T-cell (primary cell): ENCODE results near the gene MIER2. TPM values are rescaled to one million over a fixed set of nuclear protein-coding genes. Genes with fewer than 3 reads are reported as not detected.
A peak's percentile ranks its signal among the peaks of the same experiment; 100 is the strongest.

Source experiments
- ATAC-seq, 4 experiments: fragments of 200-7000 bp in 3 of 4; fragments of 150-1000 bp in 1 of 4; cut with Tn5 transposase; replicated peaks in 1 of 4; 1 replicate in 3 of 4; 2 replicates in 1 of 4; pipeline ENCODE4 v1.10.0; 2021; ENCODE audit warnings: moderate library complexity in 3 of 4, mild to moderate bottlenecking in 2 of 4, moderate number of reproducible peaks in 1 of 4
- CTCF ChIA-PET, 2 donors: fragments of 300-600 bp; sonication (Branson Sonifier 250); formaldehyde crosslinking; loops; one replicate each; lab custom pipeline; 2022; ENCODE audit warnings: antibody characterized with exemption in 2 of 2; lab: Charles Lee
- POLR2A ChIA-PET, 2 donors: fragments of 300-600 bp; sonication (Branson Sonifier 250); formaldehyde crosslinking; loops; one replicate each; lab custom pipeline; 2022; ENCODE audit warnings: antibody characterized with exemption in 2 of 2; lab: Charles Lee
- DNase-seq, 35 experiments: peaks; one replicate each; pipeline versions ENCODE4 v3.0.0 to v3.0.0-alpha.2; 2013 to 2023
- H3K27ac ChIP-seq: one replicate; pipeline ENCODE4 v1.5.1; 2013; ENCODE audit warnings: low read length
- H3K27me3 ChIP-seq, 2 experiments: replicated peaks in 1 of 2; 1 replicate in 1 of 2; 2 replicates in 1 of 2; pipeline versions ENCODE4 v1.6.1 to v1.7.0; 2013; ENCODE audit warnings: low read length in 1 of 2, mixed read lengths in 1 of 2; ENCODE audit not compliant: control insufficient read depth in 2 of 2, insufficient read depth in 2 of 2; ENCODE audit errors: extremely low read depth in 1 of 2
- H3K36me3 ChIP-seq, 2 donors: 1 replicate in 1 of 2; 2 replicates in 1 of 2; pipeline versions ENCODE4 v1.6.1 to v1.7.0; 2013; ENCODE audit warnings: low read length in 1 of 2; ENCODE audit not compliant: control insufficient read depth in 2 of 2, insufficient read depth in 1 of 2; ENCODE audit errors: extremely low read depth in 1 of 2
- H3K4me1 ChIP-seq, 2 experiments: 1 replicate in 1 of 2; 2 replicates in 1 of 2; pipeline versions ENCODE4 v1.6.1 to v1.7.0; 2013; ENCODE audit warnings: low read length in 2 of 2, mixed read lengths in 1 of 2; ENCODE audit not compliant: insufficient read depth in 2 of 2, control insufficient read depth in 1 of 2; ENCODE audit errors: extremely low read depth in 1 of 2
- H3K4me3 ChIP-seq, 2 donors: 1 replicate in 1 of 2; 2 replicates in 1 of 2; pipeline versions ENCODE4 v1.5.1 to v1.7.0; 2013; ENCODE audit warnings: mild to moderate bottlenecking in 2 of 2, low read length in 1 of 2, moderate library complexity in 1 of 2; ENCODE audit not compliant: control insufficient read depth in 1 of 2; ENCODE audit errors: extremely low read depth in 1 of 2
- H3K9me3 ChIP-seq: 2 replicates; pipeline ENCODE4 v1.7.0; 2013
- H3K27ac Mint-ChIP-seq, 2 donors: one replicate each; pipeline ENCODE4 v1.8.0; 2020 to 2021; ENCODE audit warnings: mild to moderate bottlenecking in 2 of 2, mixed read lengths in 2 of 2
- H3K27me3 Mint-ChIP-seq, 2 donors: one replicate each; pipeline ENCODE4 v1.8.0; 2021 to 2022; ENCODE audit warnings: mixed read lengths in 2 of 2
- H3K36me3 Mint-ChIP-seq: one replicate; pipeline ENCODE4 v1.8.0; 2021; ENCODE audit warnings: mixed read lengths
- H3K4me1 Mint-ChIP-seq, 3 donors: one replicate each; pipeline ENCODE4 v1.8.0; 2020 to 2022; ENCODE audit warnings: mixed read lengths in 3 of 3, mild to moderate bottlenecking in 1 of 3
- H3K4me3 Mint-ChIP-seq, 3 donors: one replicate each; pipeline ENCODE4 v1.8.0; 2020 to 2022; ENCODE audit warnings: mild to moderate bottlenecking in 3 of 3, mixed read lengths in 3 of 3, moderate library complexity in 3 of 3
- H3K9me3 Mint-ChIP-seq, 3 donors: one replicate each; pipeline ENCODE4 v1.8.0; 2020 to 2022; ENCODE audit warnings: mixed read lengths in 3 of 3
- WGBS: methylation state at CpG from one replicate; pipeline ENCODE4 v1.1.5; 2013; ENCODE audit warnings: missing lambda C conversion rate; ENCODE audit not compliant: insufficient coverage; 5-methylcytosine and 5-hydroxymethylcytosine counted together
- total RNA-seq, 35 experiments: library from RNA in 6 of 35; stranded (reverse) in 6 of 35; fragments of 120-200 nt in 1 of 35; gene quantifications; one replicate each; pipeline versions ENCODE4 v1.2.1 to v1.2.4 and lab custom pipeline; 2013 to 2026

The MIER2 gene
- total RNA-seq, 5 donors from 2014 or later (not counting 1 experiment from before 2014, with no cell fraction given): 13.1 to 23.2 (median 18.0) TPM

- Histone ChIP-seq H3K4me1 (peaks cover 0 to 17% of the 10 kb centered on the region in 2 experiments), H3K4me3 (no peak overlapping the region), H3K36me3 (no peaks in the 10 kb centered on the region), H3K9me3 (no peaks in the 10 kb centered on the region), H3K27me3 (peaks cover 3 to 58% of the 10 kb centered on the region in 2 experiments), H3K27ac (no peak overlapping the region)
- ATAC-seq (peak; percentile 62 to 75 (median 70)), DNase-seq (peak in 22 of 35 experiments; percentile 16 to 51 (median 31))
- ChIA-PET CTCF (no interaction called here), POLR2A (no interaction called here)
- peak overlapping the region in 2 of 3 donors; percentile 6 to 24 for H3K4me3 Mint-ChIP-seq
- 13% methylated on average over 36 of the region's 38 CpGs for WGBS
- H3K27ac Mint-ChIP-seq: no peak overlapping the region
- H3K9me3 Mint-ChIP-seq: no peaks in the 10 kb centered on the region
- peaks cover 18 to 41% of the 10 kb centered on the region in 2 donors for H3K27me3 Mint-ChIP-seq
- H3K36me3 Mint-ChIP-seq: no peaks in the 10 kb centered on the region
- peaks cover 12 to 21% (median 13%) of the 10 kb centered on the region in 3 donors for H3K4me1 Mint-ChIP-seq
These were observed 49.5 kb downstream of the MIER2 start for GRCh38 chr19:294946-295686.

- Mint-ChIP-seq H3K4me3 (peak overlapping the region in 2 of 3 donors; percentile 6 to 24), H3K27me3 (peaks cover 22 to 46% of the 10 kb centered on the region in 2 donors), H3K27ac (no peak overlapping the region), H3K36me3 (no peaks in the 10 kb centered on the region), H3K4me1 (peaks cover 12 to 25% (median 17%) of the 10 kb centered on the region in 3 donors), H3K9me3 (no peaks in the 10 kb centered on the region)
- ChIA-PET POLR2A (no interaction called here), CTCF (no interaction called here)
- Histone ChIP-seq H3K9me3 (no peaks in the 10 kb centered on the region), H3K36me3 (no peaks in the 10 kb centered on the region), H3K4me3 (no peak overlapping the region), H3K4me1 (peaks cover 0 to 22% of the 10 kb centered on the region in 2 experiments), H3K27ac (no peak overlapping the region), H3K27me3 (peaks cover 3 to 65% of the 10 kb centered on the region in 2 experiments)
- DNase-seq: peak in 1 of 35 experiments; percentile 11
- 20% methylated on average over 29 of the region's 29 CpGs for WGBS
- ATAC-seq: peak in 2 of 4 experiments; percentile 5 to 17
These were observed 50.2 kb downstream of the MIER2 start for GRCh38 chr19:294341-294945.

- Histone ChIP-seq H3K4me1 (peaks cover 0 to 22% of the 10 kb centered on the region in 2 experiments), H3K36me3 (no peaks in the 10 kb centered on the region), H3K9me3 (no peaks in the 10 kb centered on the region), H3K4me3 (no peak overlapping the region), H3K27ac (no peak overlapping the region), H3K27me3 (peaks cover 3 to 73% of the 10 kb centered on the region in 2 experiments)
- H3K27me3 Mint-ChIP-seq: peaks cover 31 to 55% of the 10 kb centered on the region in 2 donors
- no peak for DNase-seq
- H3K4me3 Mint-ChIP-seq: peak overlapping the region in 1 of 3 donors; percentile 25
- no peak overlapping the region for H3K27ac Mint-ChIP-seq
- peaks cover 12 to 28% (median 17%) of the 10 kb centered on the region in 3 donors for H3K4me1 Mint-ChIP-seq
- ChIA-PET CTCF (no interaction called here), POLR2A (no interaction called here)
- no peaks in the 10 kb centered on the region for H3K9me3 Mint-ChIP-seq
- ATAC-seq: no peak
- 77% methylated on average over 14 of the region's 14 CpGs for WGBS
- H3K36me3 Mint-ChIP-seq: no peaks in the 10 kb centered on the region
These were observed 51.0 kb downstream of the MIER2 start for GRCh38 chr19:293436-294110.

- no peak for ATAC-seq
- H3K9me3 ChIP-seq: no peaks in the 10 kb centered on the region
- POLR2A ChIA-PET: no interaction called here
- Mint-ChIP-seq H3K27me3 (peaks cover 35 to 59% of the 10 kb centered on the region in 2 donors), H3K27ac (no peak overlapping the region), H3K9me3 (no peaks in the 10 kb centered on the region), H3K4me3 (peak overlapping the region in 1 of 3 donors; percentile 25), H3K36me3 (no peaks in the 10 kb centered on the region), H3K4me1 (peaks cover 12 to 28% (median 17%) of the 10 kb centered on the region in 3 donors)
- no peak for DNase-seq
- no peak overlapping the region for H3K27ac ChIP-seq
- H3K36me3 ChIP-seq: no peaks in the 10 kb centered on the region
- no peak overlapping the region for H3K4me3 ChIP-seq
- WGBS: 93% methylated on average over 2 of the region's 4 CpGs
- CTCF ChIA-PET: no interaction called here
- H3K27me3 ChIP-seq: peaks cover 3 to 79% of the 10 kb centered on the region in 2 experiments
- H3K4me1 ChIP-seq: peaks cover 0 to 22% of the 10 kb centered on the region in 2 experiments
These were observed 51.6 kb downstream of the MIER2 start for GRCh38 chr19:292951-293350.

GRCh38 chr19:292281-292884 is 52.2 kb downstream of the MIER2 start:
- Mint-ChIP-seq H3K27ac (no peak overlapping the region), H3K27me3 (peaks cover 39 to 62% of the 10 kb centered on the region in 2 donors), H3K9me3 (no peaks in the 10 kb centered on the region), H3K4me1 (peaks cover 12 to 28% (median 17%) of the 10 kb centered on the region in 3 donors), H3K4me3 (peak overlapping the region in 1 of 3 donors; percentile 25), H3K36me3 (no peaks in the 10 kb centered on the region)
- H3K27me3 ChIP-seq: peaks cover 3 to 85% of the 10 kb centered on the region in 2 experiments
- no peak overlapping the region for H3K4me3 ChIP-seq
- H3K36me3 ChIP-seq: no peaks in the 10 kb centered on the region
- H3K9me3 ChIP-seq: no peaks in the 10 kb centered on the region
- no peak overlapping the region for H3K27ac ChIP-seq
- 83% methylated on average over 12 of the region's 15 CpGs for WGBS
- ChIA-PET POLR2A (no interaction called here), CTCF (no interaction called here)
- DNase-seq (no peak), ATAC-seq (no peak)
- H3K4me1 ChIP-seq: peaks cover 0 to 22% of the 10 kb centered on the region in 2 experiments
